ENCODE measurements around the gene JAK1.

The JAK1 gene

GRCh38 chr1:64892576-64893573, 73.5 kb downstream of the JAK1 start:
- DNase-seq, result no peak

DNA sequence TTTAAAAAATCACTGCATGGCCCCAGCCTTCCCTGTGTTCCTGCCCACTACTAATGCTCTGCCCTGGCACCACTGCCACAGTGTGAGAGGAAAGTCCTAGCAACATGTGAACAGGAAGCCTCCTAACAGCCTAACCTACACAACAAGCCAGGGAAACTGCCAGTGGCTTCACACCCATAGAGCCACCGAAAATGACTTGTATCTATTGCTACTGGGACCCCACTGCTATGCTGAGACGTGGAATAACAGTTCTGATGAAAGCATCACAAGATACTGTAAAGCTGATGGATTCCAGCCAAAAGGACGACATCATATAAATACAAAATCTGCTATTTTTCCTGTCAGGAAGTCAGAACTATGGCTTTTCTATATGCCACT, 74.9 kb downstream of the JAK1 start:
- DNase-seq, result no peak

DNA sequence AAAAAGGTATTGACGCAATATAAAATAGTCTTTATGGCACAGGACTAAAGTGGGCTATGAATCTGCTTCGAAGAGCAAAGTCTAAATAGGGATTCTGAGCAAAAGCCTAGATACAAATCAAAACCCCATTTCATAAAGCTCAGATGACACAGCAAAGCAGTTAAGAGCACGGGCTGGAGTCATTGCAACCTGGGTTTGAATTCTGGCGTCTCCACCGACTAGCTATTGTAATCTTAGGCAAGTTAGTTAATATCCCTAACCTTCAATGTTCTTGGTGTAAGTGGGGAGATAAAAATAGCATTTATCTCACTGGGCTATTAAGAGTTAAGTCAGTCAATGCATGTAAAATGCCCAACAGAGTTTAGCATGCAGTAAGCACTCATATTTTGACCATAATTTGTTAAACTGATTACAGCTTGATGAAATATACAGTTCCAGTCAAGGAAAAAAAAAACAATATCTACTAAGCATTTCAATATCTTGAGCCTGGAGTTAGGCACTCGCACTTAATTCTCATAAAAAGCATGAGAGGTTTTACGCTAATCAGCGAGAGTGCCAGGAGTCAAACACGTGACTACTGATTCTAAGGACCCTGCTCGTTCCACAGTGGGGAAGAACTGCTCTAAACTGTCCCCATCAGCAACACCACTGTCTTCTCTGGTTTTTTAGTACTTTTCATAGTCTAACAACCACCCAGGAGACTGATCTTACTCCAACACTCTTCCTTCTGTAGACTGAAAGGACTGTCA, 75.5 kb downstream of the JAK1 start:
- DNase-seq, result no peak

GRCh38 chr1:64887689-64888217, 78.6 kb downstream of the JAK1 start:
- DNase-seq, result no peak

DNA sequence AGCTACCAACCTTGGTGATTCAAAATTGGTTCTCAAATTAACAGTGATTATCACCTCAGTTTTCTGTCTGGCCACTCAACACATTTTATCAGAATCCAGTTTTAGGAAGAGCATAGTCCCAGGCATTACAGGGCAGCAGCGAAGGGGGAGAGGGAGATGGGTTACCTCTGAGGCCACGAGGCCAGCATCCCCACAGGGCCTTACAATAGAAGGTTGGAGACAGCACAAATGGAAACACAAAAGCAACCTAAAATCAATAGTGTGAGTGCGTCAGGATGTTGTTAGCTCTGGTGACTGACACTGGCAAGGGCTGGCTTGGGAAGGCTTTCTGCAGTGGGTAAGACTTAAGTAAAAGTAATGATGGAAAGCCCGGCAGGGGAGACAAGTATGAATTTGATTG, 79.5 kb downstream of the JAK1 start:
- no peak for DNase-seq

DNA sequence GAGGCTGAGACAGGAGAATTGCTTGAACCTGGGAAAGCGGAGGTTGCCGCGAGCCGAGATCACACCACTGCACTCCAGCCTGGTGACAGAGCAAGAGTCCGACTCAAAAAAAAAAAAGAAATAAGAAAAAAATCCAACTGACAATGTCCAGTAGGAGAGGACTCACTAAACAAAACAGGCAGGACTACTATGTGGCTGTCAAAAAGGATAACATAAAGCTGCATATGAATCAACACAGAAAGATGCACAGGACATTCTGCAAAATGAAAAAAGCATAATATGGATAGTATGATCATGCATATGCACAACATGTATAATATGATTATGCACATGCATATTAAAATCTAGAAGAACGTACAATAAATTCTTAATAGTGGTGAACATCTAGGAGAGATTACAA, 80.7 kb downstream of the JAK1 start:
- no peak for DNase-seq

DNA sequence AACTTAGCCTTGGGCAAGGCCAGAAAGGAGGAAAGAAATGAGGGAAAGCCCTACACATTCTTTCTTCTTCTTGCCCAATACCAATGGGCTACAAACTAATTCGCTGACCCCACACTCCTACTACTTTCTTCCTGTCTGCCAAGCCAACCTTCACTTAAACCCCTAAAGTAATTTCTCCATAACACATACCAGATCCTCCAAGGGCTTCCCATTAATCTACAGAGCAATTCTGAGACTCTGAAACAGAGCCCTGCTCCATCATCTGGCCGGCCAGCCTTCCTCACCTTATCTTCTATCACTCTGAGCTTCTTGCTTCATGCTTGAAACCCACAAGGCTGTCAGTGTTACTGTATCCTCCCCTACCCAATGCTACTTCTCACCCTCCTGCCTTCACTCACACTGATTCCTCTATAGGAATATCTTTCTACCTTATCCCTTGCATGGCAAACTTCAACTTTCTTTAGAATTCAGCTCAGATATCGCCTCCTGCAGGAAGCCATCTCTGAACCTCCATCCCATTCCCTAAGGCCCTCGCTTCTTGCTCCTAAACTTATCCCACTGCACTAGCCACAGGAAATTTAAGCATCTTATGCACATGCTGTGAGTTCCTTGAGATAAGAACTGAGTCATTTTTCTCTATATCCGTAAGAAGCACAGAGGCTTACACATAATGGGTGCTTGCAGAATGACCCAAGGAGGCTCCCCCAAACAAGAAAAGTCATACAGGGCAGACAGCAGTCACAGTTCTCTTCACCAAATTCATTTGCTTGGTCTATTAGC, 81.9 kb downstream of the JAK1 start:
- DNase-seq, result no peak

DNA sequence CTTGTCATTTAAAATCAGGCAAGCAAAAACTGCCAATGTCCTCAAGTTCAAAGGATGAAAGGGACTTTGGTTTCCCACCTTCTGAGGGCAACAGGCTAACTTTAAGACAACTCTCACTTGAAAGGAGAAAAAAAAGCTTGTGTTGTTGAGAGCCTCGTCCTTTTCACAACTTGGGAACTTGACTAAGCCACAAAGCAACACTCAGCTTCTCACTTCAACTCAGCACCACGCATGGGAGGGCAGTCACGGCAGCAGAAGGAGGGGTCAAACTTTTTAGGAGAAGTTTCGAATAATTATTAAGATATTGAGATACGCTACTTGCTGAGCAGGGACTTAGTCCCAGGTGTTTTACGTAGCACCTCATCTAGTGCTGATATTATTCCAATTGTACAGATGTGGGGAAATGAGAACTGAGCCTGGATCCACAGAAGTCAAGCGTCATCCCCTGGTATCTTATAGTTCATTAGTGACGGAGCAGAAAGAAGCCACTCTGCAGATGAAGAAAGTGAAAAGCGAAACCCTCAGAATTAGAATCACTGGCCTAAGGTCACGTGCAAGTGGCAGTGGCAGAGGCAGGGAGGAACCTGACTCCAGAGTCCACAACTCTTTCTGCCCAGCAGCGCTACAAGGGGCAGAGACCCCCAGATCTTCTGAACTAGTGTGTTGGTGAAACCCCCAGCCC, 83.6 kb downstream of the JAK1 start:
- no peak for DNase-seq

DNA sequence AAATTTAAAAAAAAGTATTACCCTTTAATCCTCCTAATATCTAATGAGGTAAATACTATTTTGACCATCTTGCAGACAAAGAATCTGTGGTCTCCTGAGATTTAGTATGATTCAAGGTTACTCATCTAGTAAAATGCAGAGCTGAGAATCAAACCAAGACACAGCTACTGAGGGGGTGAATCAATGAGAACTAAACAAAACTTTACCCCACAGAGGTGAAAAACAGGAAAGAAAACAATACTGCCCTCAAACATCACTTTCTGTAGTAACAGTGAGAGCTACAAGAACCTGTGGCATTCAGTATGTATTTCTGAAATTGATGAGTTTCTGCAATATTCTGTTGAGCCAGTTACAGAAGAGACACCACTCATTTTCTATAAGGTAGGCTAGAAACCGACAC, 85.1 kb downstream of the JAK1 start:
- DNase-seq, result no peak

- no peak for DNase-seq
Measured at GRCh38 chr1:64880449-64880848, 85.9 kb downstream of the JAK1 start.

GRCh38 chr1:64878931-64879611, 87.3 kb downstream of the JAK1 start:
- no peak for DNase-seq

- DNase-seq, result no peak
Measured at GRCh38 chr1:64878090-64878489, 88.3 kb downstream of the JAK1 start.

DNA sequence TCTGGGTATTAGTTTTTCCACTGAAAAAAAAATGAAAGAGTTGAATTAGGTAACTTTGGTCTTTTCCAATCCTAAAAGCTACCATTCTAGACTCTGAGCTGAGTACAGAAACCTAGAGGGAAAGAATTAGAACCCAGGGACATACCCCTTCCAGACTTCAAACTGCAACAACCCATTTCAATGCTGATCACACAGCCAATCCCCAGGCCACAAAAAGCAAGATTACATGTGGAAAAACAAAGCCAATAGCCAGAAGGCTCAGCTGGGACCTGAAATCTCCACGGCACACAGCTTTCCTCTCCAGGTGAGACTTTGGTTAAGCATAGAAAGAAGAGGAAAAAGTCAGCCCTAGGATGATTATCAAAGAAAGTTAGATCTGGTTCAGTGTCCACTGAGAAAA, 88.8 kb downstream of the JAK1 start:
- DNase-seq, result no peak

GRCh38 chr1:64877151-64877550, 89.2 kb downstream of the JAK1 start:
- DNase-seq, result no peak

- no peak for DNase-seq
Measured at GRCh38 chr1:64875606-64876005, 90.7 kb downstream of the JAK1 start.

DNA sequence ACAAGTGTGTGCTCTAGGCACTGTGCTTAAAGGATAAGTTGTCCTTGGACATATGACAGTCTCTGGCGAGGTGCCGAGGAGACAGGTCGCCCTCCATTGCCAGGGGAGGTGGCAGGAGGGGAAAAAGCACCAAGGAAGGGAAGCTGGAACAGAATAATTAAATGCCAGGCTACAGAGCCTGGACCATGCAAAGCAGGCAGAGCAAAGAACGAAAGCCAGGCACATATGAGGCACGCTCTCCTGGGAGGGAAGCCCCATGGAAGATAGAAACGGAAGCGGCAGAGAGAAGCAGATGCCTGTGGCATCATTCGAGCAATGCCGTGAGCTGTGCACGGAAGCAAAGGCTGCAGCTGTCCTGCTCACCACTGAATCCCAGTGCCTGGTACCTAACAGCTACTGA, 91.2 kb downstream of the JAK1 start:
- DNase-seq, result no peak

DNA sequence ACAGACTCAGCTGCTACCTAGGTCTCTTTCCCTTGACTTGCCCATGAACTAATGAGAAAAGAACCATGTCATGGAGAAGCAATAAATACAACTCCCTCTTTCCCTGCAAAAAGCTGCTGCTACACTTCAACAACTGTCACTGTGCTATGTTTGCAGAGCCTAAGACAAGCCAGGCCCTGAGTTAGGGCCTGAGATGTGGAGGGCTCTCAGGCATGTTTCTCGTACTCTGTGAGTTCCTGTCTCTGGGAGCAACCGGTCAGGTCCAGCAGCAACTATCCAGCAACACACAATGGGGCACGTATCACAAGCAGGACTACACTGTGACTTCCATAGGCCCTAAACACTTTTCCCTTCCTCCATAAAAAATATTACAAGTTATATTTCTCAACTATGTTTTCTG, 91.7 kb downstream of the JAK1 start:
- DNase-seq, result no peak

- DNase-seq, result no peak
Measured at GRCh38 chr1:64873576-64873975, 92.8 kb downstream of the JAK1 start.

- DNase-seq, result no peak
Measured at GRCh38 chr1:64872067-64872466, 94.3 kb downstream of the JAK1 start.

DNA sequence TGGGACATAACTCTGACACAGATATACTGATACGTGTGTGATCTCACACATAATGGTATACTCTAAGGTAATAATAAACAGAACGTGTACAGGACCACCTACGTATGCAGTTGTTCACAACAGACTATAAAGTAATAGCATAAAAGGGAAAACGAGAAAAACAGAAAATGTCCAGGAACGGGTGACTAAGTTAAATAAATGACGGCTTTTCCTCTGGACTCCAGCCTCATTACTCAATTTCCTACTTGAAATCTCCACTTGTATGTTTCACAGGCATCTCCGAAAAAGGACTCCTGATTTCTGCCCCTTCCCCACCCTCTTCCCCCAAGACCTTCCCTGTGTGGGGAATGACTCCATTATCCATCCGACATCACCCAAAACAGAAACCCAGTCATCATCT, 95.1 kb downstream of the JAK1 start:
- no peak for DNase-seq

DNA sequence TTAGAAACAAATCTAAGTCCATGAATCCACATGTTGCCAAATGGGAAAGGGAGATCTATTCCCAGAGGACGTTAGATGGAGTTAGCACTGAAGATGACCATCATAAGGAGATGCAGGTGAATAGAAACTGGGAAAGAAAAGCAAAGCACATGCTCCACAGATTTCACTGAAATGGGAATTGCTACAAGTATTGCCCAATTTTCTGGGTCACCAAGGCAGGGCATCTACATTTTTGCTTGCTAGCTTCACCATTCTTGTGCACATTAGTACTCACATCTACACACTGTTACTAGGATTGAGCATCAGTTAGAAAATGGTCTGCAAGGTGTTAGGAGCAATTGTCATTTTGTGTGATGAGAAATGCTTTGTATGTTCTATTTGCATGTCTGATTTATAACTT, 99.1 kb downstream of the JAK1 start:
- DNase-seq, result no peak
